IMR-90 (cell line): ENCODE results near the gene B4GALT1. TPM values are rescaled to one million over a fixed set of nuclear protein-coding genes. Genes with fewer than 3 reads are reported as not detected.

ENCODE experiments used
- ATAC-seq: fragments of 200-7000 bp; cut with Tn5 transposase; 2 replicates; pipeline ENCODE4 v1.9.1; 2020; ENCODE audit warnings: low read depth, mild to moderate bottlenecking, moderate library complexity
- BruUV-seq: library from RNA; stranded (reverse); fragments of 400-500 nt; replicated peaks from 2 replicates; lab custom pipeline; 2021; lab: Mats Ljungman, UMichigan
- CTCF ChIA-PET: fragments of 300-600 bp; formaldehyde crosslinking; extraction: SDS; loops from one replicate; lab custom pipeline; 2021; ENCODE audit warnings: antibody characterized with exemption; lab: Yijun Ruan, JAX
- POLR2A ChIA-PET: fragments of 300-600 bp; sonication (Branson Sonifier 250); formaldehyde crosslinking; loops from one replicate; lab custom pipeline; 2022; ENCODE audit warnings: antibody characterized with exemption; ENCODE audit not compliant: unreplicated experiment; lab: Charles Lee
- DNase-seq: peaks from one replicate; pipeline ENCODE4 v3.0.0; 2013
- H2AFZ ChIP-seq: replicated peaks from 2 replicates; pipeline ENCODE3; 2013; ENCODE audit warnings: low read length, mild to moderate bottlenecking; ENCODE audit not compliant: poor library complexity
- H2AK5ac ChIP-seq: 2 replicates; pipeline ENCODE4 v1.6.1; 2013; ENCODE audit warnings: low read depth, low read length, inconsistent platforms
- H2AK9ac ChIP-seq: replicated peaks from 2 replicates; pipeline ENCODE3; 2013; ENCODE audit warnings: mild to moderate bottlenecking, low read depth, low read length, moderate library complexity; ENCODE audit not compliant: poor library complexity
- H2BK120ac ChIP-seq: 2 replicates; pipeline ENCODE4 v1.6.1; 2013; ENCODE audit warnings: low read depth, low read length, inconsistent platforms
- H2BK15ac ChIP-seq: 3 replicates; pipeline ENCODE4 v1.6.1; 2013; ENCODE audit warnings: low read depth, low read length, inconsistent platforms
- H2BK20ac ChIP-seq: 2 replicates; pipeline ENCODE4 v1.6.1; 2013; ENCODE audit warnings: low read depth, mild to moderate bottlenecking, inconsistent platforms, low read length, moderate library complexity
- H2BK5ac ChIP-seq: 2 replicates; pipeline ENCODE4 v1.6.1; 2013; ENCODE audit warnings: mild to moderate bottlenecking, low read depth, low read length, inconsistent platforms; ENCODE audit not compliant: poor library complexity, severe bottlenecking
- H3K14ac ChIP-seq: replicated peaks from 2 replicates; pipeline ENCODE4 v1.6.1; 2013; ENCODE audit warnings: low read depth, low read length, inconsistent platforms
- H3K18ac ChIP-seq: 2 replicates; pipeline ENCODE4 v1.6.1; 2013; ENCODE audit warnings: low read depth, low read length, control low read depth
- H3K23ac ChIP-seq: 2 replicates; pipeline ENCODE4 v1.6.1; 2013; ENCODE audit warnings: low read depth, low read length, inconsistent platforms
- H3K27ac ChIP-seq: 2 replicates; pipeline ENCODE4 v1.5.1; 2013; ENCODE audit warnings: mild to moderate bottlenecking, control low read depth, low read length; ENCODE audit not compliant: insufficient read depth
- H3K27me3 ChIP-seq: 2 replicates; pipeline ENCODE4 v1.6.1; 2013; ENCODE audit warnings: low read length; ENCODE audit not compliant: control insufficient read depth, insufficient read depth
- H3K36me3 ChIP-seq: 2 replicates; pipeline ENCODE4 v1.6.1; 2013; ENCODE audit warnings: low read length, mixed read lengths; ENCODE audit not compliant: control insufficient read depth, insufficient read depth
- H3K4ac ChIP-seq: 2 replicates; pipeline ENCODE4 v1.6.1; 2013; ENCODE audit warnings: low read depth, low read length, inconsistent platforms
- H3K4me1 ChIP-seq: 2 replicates; pipeline ENCODE4 v1.6.1; 2013; ENCODE audit warnings: low read length, mixed read lengths; ENCODE audit not compliant: control insufficient read depth, insufficient read depth
- H3K4me2 ChIP-seq: 2 replicates; pipeline ENCODE4 v1.6.1; 2013; ENCODE audit warnings: low read depth, mild to moderate bottlenecking, control low read depth, low read length, moderate library complexity
- H3K4me3 ChIP-seq: 2 replicates; pipeline ENCODE4 v1.5.1; 2013; ENCODE audit warnings: low read depth, mild to moderate bottlenecking, control low read depth, low read length, moderate library complexity; ENCODE audit not compliant: insufficient read depth
- H3K56ac ChIP-seq: 2 replicates; pipeline ENCODE4 v1.6.1; 2013; ENCODE audit warnings: low read length, inconsistent platforms; ENCODE audit not compliant: insufficient read depth; ENCODE audit errors: extremely low read depth
- H3K79me1 ChIP-seq, 2 experiments: 2 replicates each; pipeline ENCODE4 v1.6.1; 2013; ENCODE audit warnings: low read length in 2 of 2, inconsistent platforms in 1 of 2, low read depth in 1 of 2
- H3K9ac ChIP-seq: 2 replicates; pipeline ENCODE4 v1.6.1; 2013; ENCODE audit warnings: low read depth, low read length, control low read depth
- H3K9me1 ChIP-seq: 2 replicates; pipeline ENCODE4 v1.6.1; 2013; ENCODE audit warnings: low read length, inconsistent platforms; ENCODE audit not compliant: insufficient read depth
- H3K9me3 ChIP-seq: 2 replicates; pipeline ENCODE4 v1.6.1; 2013; ENCODE audit warnings: low read length; ENCODE audit not compliant: control insufficient read depth, insufficient read depth
- H4K20me1 ChIP-seq: 2 replicates; pipeline ENCODE4 v1.6.1; 2013; ENCODE audit warnings: low read length, inconsistent platforms; ENCODE audit not compliant: insufficient read depth
- H4K5ac ChIP-seq: 2 replicates; pipeline ENCODE4 v1.6.1; 2013; ENCODE audit warnings: mild to moderate bottlenecking, low read depth, low read length, control low read depth
- H4K8ac ChIP-seq, 2 experiments: 2 replicates each; pipeline ENCODE4 v1.6.1; 2013; ENCODE audit warnings: low read depth in 2 of 2, low read length in 2 of 2, control low read depth in 1 of 2, inconsistent platforms in 1 of 2
- H4K91ac ChIP-seq: 2 replicates; pipeline ENCODE4 v1.6.1; 2013; ENCODE audit warnings: low read depth, low read length, inconsistent platforms; ENCODE audit not compliant: insufficient read depth
- BHLHE40 ChIP-seq: fragments of 150-350 bp; IDR thresholded peaks from 2 replicates; pipeline ENCODE4 v1.6.1; 2016; ENCODE audit warnings: mild to moderate bottlenecking, low read depth, low read length
- CEBPB ChIP-seq: IDR thresholded peaks from 2 replicates; pipeline ENCODE4 v1.6.1; 2012; ENCODE audit warnings: low read depth, low read length, improper control_type of control experiment
- CHD1 ChIP-seq: IDR thresholded peaks from 2 replicates; pipeline ENCODE4 v1.6.1; 2012; ENCODE audit warnings: low read depth, low read length, improper control_type of control experiment
- FOS ChIP-seq: fragments of 150-350 bp; IDR thresholded peaks from 2 replicates; pipeline ENCODE4 v1.6.1; 2016; ENCODE audit warnings: low read depth, low read length
- MAFK ChIP-seq: IDR thresholded peaks from 2 replicates; pipeline ENCODE4 v1.6.1; 2012; ENCODE audit warnings: low read depth, low read length, improper control_type of control experiment
- MAZ ChIP-seq: IDR thresholded peaks from 2 replicates; pipeline ENCODE4 v1.6.1; 2012; ENCODE audit warnings: low read depth, mild to moderate bottlenecking, low read length, improper control_type of control experiment, moderate library complexity, borderline replicate concordance
- NFE2L2 ChIP-seq: fragments of 150-350 bp; IDR thresholded peaks from 2 replicates; pipeline ENCODE4 v1.6.1; 2016; ENCODE audit warnings: low read depth, mild to moderate bottlenecking, low read length
- POLR2A ChIP-seq: IDR thresholded peaks from 2 replicates; pipeline ENCODE4 v1.6.1; 2012; ENCODE audit warnings: mild to moderate bottlenecking, low read depth, low read length
- RAD21 ChIP-seq: IDR thresholded peaks from 2 replicates; pipeline ENCODE4 v1.6.1; 2012; ENCODE audit warnings: low read length, improper control_type of control experiment
- RFX5 ChIP-seq: IDR thresholded peaks from 2 replicates; pipeline ENCODE4 v1.8.0; 2012; ENCODE audit warnings: low read depth, mild to moderate bottlenecking, low read length, moderate library complexity
- SMC3 ChIP-seq: fragments of 150-350 bp; IDR thresholded peaks from 2 replicates; pipeline ENCODE4 v1.6.1; 2016; ENCODE audit warnings: low read depth, mild to moderate bottlenecking, antibody characterized with exemption, low read length, moderate library complexity
- WGBS, 2 experiments: methylation state at CpG; one replicate each; pipeline versions ENCODE4 v1.1.5 to v1.1.7; 2013; ENCODE audit warnings: missing lambda C conversion rate in 2 of 2; ENCODE audit not compliant: insufficient read length in 1 of 2; ENCODE audit errors: extremely low coverage in 2 of 2; 5-methylcytosine and 5-hydroxymethylcytosine counted together
- dilution Hi-C: fragments of 300-500 bp; cut with HindIII; formaldehyde crosslinking; loops from one replicate; pipeline ENCODE4 v1.14.3; 2018; ENCODE audit warnings: low sequenced_read_pairs; ENCODE audit not compliant: unreplicated experiment
- in situ Hi-C: fragments of 300-500 bp; cut with MboI; formaldehyde crosslinking; loops from 3 replicates; pipeline ENCODE4 v1.14.3; 2019; ENCODE audit warnings: low sequenced_read_pairs, inconsistent platforms, mixed read lengths
- intact Hi-C: fragments of 100-400 bp; cut with micrococcal nuclease; formaldehyde crosslinking; loops from 2 replicates; pipeline ENCODE4 v1.10.0; 2022
- polyA plus RNA-seq, 3 experiments: library from polyadenylated mRNA; depleted of rRNA; stranded (reverse); fragments of >200 nt; gene quantifications; 2 replicates each; pipeline ENCODE4 v1.2.3, GENCODE V29; 2012; ENCODE audit warnings: low replicate concordance in 1 of 3
- total RNA-seq: library from RNA; depleted of rRNA; stranded (reverse); fragments of >200 nt; gene quantifications from 2 replicates; pipeline ENCODE4 v1.2.3, GENCODE V29; 2012
- TF ChIP-seq, protein P1 (sequence below): conservative IDR thresholded peaks from 2 replicates; pipeline ENCODE4 v1.5.1; 2012; ENCODE audit warnings: mild to moderate bottlenecking, low read depth, low read length, improper control_type of control experiment
- TF ChIP-seq, protein P2 (sequence below): fragments of 150-350 bp; IDR thresholded peaks from 2 replicates; pipeline ENCODE4 v1.6.1; 2017; ENCODE audit warnings: mild to moderate bottlenecking, antibody characterized with exemption, low read length, low read depth
- TF ChIP-seq, protein P3 (sequence below): fragments of 150-350 bp; IDR thresholded peaks from 2 replicates; pipeline ENCODE4 v1.6.1; 2016; ENCODE audit warnings: low read depth, mild to moderate bottlenecking, low read length, moderate library complexity, borderline replicate concordance

The B4GALT1 gene
- total and polyA plus RNA-seq, 2 of the 4 experiments (the other 2 are of a cell fraction), result 8.8 to 37.8 TPM

DNA sequence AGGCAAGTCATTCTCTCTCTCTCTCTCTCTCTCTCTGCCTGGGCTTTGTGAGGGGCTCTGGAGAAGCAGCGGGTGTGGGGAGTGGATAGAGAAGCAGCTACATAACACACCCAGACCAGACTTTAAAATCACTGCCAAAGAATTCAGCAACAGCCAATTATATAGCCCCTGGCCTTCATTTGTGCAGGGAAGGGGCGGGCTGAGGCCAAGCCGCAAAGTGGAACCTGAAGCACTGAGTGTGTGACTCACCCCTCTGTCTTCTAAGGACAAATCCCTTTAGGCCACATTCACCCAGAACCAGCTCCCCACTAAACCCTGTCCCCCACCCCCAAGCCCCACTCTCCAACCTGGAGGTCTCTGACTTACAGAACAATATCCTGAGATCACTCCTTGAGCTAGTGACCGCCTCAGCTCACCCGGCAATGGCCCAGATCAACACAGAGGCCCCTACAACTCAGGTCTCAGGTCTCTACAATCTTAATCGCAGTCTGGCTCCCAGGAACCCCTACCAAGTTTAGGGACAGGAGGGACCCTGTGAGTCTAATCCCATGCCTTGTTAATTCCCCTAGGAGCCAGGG lies 6.0 kb downstream of the B4GALT1 start:
- Histone ChIP-seq H3K56ac (peak overlapping the region; percentile 83), H4K5ac (peak overlapping the region; percentile 52), H4K8ac (peak overlapping the region; percentile 80 to 87), H3K9ac (peak overlapping the region; percentile 41), H3K79me1 (peaks cover 11 to 89% of the 10 kb centered on the region in 2 experiments), H3K23ac (peak overlapping the region; percentile 93), H4K20me1 (peaks cover 5% of the 10 kb centered on the region; the same call in 1 of the 2 replicates), H3K27ac (peak overlapping the region; percentile 87), H2AK5ac (peak overlapping the region; percentile 92), H2BK15ac (peak overlapping the region; percentile 87), H3K4me1 (peaks cover 58% of the 10 kb centered on the region), H2BK20ac (peak overlapping the region; percentile 79), H4K91ac (peak overlapping the region; percentile 96), H3K36me3 (no peaks in the 10 kb centered on the region), H3K9me3 (no peaks in the 10 kb centered on the region), H3K27me3 (no peaks in the 10 kb centered on the region), H2AFZ (peak overlapping the region; percentile 14), H3K4me3 (no peak overlapping the region), H3K4me2 (peak overlapping the region; percentile 66), H3K18ac (peak overlapping the region; percentile 59), H3K4ac (peak overlapping the region; percentile 94), H2BK5ac (peak overlapping the region; percentile 90), H3K14ac (peak overlapping the region; percentile 55), H2AK9ac (peak overlapping the region; percentile 87), H2BK120ac (peak overlapping the region; percentile 94), H3K9me1 (peaks cover 39% of the 10 kb centered on the region)
- BruUV-seq, result no TSS peak
- peak; percentile 83 for ATAC-seq
- dilution Hi-C loops, result no loop called here
- DNase-seq, result peak; percentile 98
- intact Hi-C loops, result no loop called here
- no peak for TF ChIP-seq SMC3
- TF ChIP-seq, protein P1, sequence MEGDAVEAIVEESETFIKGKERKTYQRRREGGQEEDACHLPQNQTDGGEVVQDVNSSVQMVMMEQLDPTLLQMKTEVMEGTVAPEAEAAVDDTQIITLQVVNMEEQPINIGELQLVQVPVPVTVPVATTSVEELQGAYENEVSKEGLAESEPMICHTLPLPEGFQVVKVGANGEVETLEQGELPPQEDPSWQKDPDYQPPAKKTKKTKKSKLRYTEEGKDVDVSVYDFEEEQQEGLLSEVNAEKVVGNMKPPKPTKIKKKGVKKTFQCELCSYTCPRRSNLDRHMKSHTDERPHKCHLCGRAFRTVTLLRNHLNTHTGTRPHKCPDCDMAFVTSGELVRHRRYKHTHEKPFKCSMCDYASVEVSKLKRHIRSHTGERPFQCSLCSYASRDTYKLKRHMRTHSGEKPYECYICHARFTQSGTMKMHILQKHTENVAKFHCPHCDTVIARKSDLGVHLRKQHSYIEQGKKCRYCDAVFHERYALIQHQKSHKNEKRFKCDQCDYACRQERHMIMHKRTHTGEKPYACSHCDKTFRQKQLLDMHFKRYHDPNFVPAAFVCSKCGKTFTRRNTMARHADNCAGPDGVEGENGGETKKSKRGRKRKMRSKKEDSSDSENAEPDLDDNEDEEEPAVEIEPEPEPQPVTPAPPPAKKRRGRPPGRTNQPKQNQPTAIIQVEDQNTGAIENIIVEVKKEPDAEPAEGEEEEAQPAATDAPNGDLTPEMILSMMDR, result no peak
- no peak for TF ChIP-seq MAFK
- peak; percentile 81; the same call in 1 of the 2 replicates for TF ChIP-seq FOS
- TF ChIP-seq CHD1, result no peak
- TF ChIP-seq, protein P2, sequence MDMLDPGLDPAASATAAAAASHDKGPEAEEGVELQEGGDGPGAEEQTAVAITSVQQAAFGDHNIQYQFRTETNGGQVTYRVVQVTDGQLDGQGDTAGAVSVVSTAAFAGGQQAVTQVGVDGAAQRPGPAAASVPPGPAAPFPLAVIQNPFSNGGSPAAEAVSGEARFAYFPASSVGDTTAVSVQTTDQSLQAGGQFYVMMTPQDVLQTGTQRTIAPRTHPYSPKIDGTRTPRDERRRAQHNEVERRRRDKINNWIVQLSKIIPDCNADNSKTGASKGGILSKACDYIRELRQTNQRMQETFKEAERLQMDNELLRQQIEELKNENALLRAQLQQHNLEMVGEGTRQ, result no peak
- TF ChIP-seq, protein P3, sequence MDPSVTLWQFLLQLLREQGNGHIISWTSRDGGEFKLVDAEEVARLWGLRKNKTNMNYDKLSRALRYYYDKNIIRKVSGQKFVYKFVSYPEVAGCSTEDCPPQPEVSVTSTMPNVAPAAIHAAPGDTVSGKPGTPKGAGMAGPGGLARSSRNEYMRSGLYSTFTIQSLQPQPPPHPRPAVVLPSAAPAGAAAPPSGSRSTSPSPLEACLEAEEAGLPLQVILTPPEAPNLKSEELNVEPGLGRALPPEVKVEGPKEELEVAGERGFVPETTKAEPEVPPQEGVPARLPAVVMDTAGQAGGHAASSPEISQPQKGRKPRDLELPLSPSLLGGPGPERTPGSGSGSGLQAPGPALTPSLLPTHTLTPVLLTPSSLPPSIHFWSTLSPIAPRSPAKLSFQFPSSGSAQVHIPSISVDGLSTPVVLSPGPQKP, result no peak
- no peak; the same call in 1 of the 2 replicates for TF ChIP-seq RAD21
- TF ChIP-seq BHLHE40, result no peak
- TF ChIP-seq POLR2A, result peak; percentile 75
- TF ChIP-seq RFX5, result 0 out of 2 replicates have a peak, but pooled peaks have one; percentile 14
- no peak for TF ChIP-seq NFE2L2
- TF ChIP-seq CEBPB, result no peak
- TF ChIP-seq MAZ, result peak; percentile 56; the same call in 1 of the 2 replicates
- in situ Hi-C loops, result no loop called here
- ChIA-PET CTCF (interaction anchor here (0.7 to 1.5 kb wide), 2 partner anchors 44 to 62 kb away, joined by 3 read pairs; no protein-coding TSS in a partner anchor), POLR2A (interaction anchor here (0.7 to 1.3 kb wide), 2 partner anchors 10 to 286 kb away, joined by 6 to 7 read pairs; partner anchors contain the start of gene AQP3)
- WGBS, 2 experiments, result 100% methylated on average over 1 of the region's 6 CpGs; no CpG with 5 or more reads in 1 of the 2 experiments
